ENCODE data around the gene EFNA3. TPM values are rescaled to one million over a fixed set of nuclear protein-coding genes. Genes with fewer than 3 reads are reported as not detected.

EFNA3 gene
- total and polyA plus RNA-seq, 8 donors: 1.1 to 4.8 (median 3.6) TPM

- intact Hi-C loops (cut with DNase I): loop anchor here in 1 of 2 donors (10.0 kb wide), 1 partner anchor 115 kb away; the partner anchor contains the start of gene PBXIP1
- TF ChIP-seq CTCF (IDR thresholded peaks at IDR 0.05): no peak
- Histone ChIP-seq H3K36me3 (peaks cover 0 to 25% of the 10 kb centered on the region in 2 donors), H3K4me3 (no peak overlapping the region), H3K4me1 (peaks cover 12 to 31% of the 10 kb centered on the region in 2 donors), H3K9me3 (no peaks in the 10 kb centered on the region), H3K27me3 (no peaks in the 10 kb centered on the region), H3K27ac (no peak overlapping the region)
- ATAC-seq: no peak
- no peak for DNase-seq
Observed at GRCh38 chr1:155069551-155070157, 9.0 kb upstream of the EFNA3 start.

GRCh38 chr1:155070158-155070621 is 8.4 kb upstream of the EFNA3 start:
- H3K9me3 ChIP-seq: no peaks in the 10 kb centered on the region
- ATAC-seq (no peak), DNase-seq (peak in 1 of 4 donors; percentile 27)
- H3K27ac ChIP-seq: no peak overlapping the region
- H3K27me3 ChIP-seq: no peaks in the 10 kb centered on the region
- H3K36me3 ChIP-seq: peaks cover 0 to 25% of the 10 kb centered on the region in 2 donors
- TF ChIP-seq CTCF (IDR thresholded peaks at IDR 0.05): no peak
- H3K4me3 ChIP-seq: peak overlapping the region in 1 of 2 donors; percentile 39
- intact Hi-C loops (cut with DNase I): no loop called here
- peaks cover 12 to 27% of the 10 kb centered on the region in 2 donors for H3K4me1 ChIP-seq

GRCh38 chr1:155070721-155071569 is 7.7 kb upstream of the EFNA3 start:
- Histone ChIP-seq H3K4me1 (peaks cover 12 to 27% of the 10 kb centered on the region in 2 donors), H3K4me3 (peak overlapping the region; percentile 39 to 40), H3K27ac (peak overlapping the region in 1 of 2 donors; percentile 58), H3K27me3 (no peaks in the 10 kb centered on the region), H3K36me3 (peaks cover 0 to 25% of the 10 kb centered on the region in 2 donors), H3K9me3 (no peaks in the 10 kb centered on the region)
- DNase-seq (peak; percentile 62 to 92 (median 84)), ATAC-seq (peak; percentile 92)
- intact Hi-C loops (cut with DNase I): no loop called here
- peak in 1 of 2 donors; percentile 48 for TF ChIP-seq CTCF (IDR thresholded peaks at IDR 0.05)

GRCh38 chr1:155071701-155072100 is 6.9 kb upstream of the EFNA3 start:
- no peak overlapping the region for H3K27ac ChIP-seq
- ATAC-seq (no peak), DNase-seq (peak in 2 of 4 donors; percentile 63 to 68)
- TF ChIP-seq CTCF (IDR thresholded peaks at IDR 0.05): no peak
- H3K4me3 ChIP-seq: no peak overlapping the region
- no peaks in the 10 kb centered on the region for H3K27me3 ChIP-seq
- intact Hi-C loops (cut with DNase I): no loop called here
- H3K4me1 ChIP-seq: peaks cover 12 to 27% of the 10 kb centered on the region in 2 donors
- H3K9me3 ChIP-seq: no peaks in the 10 kb centered on the region
- H3K36me3 ChIP-seq: peaks cover 0 to 25% of the 10 kb centered on the region in 2 donors
